GM13976 (cell line): ENCODE measurements around the gene FBXO3.
"Not testable (repeated sequence)": the region's sequence is repeated elsewhere in the genome, so short reads cannot be mapped to it uniquely, and the experiment has no call there.

Experiments used
- DNase-seq: peaks from one replicate; pipeline ENCODE4 v3.0.0; 2012; ENCODE audit warnings: low spot score
- CTCF ChIP-seq: IDR thresholded peaks from 2 replicates; pipeline ENCODE4 v1.5.1; 2012; ENCODE audit warnings: borderline replicate concordance, mild to moderate bottlenecking; ENCODE audit not compliant: insufficient read depth; ENCODE audit errors: extremely low read depth, missing control alignments, control extremely low read depth
- in situ Hi-C: fragments of 300-500 bp; cut with MboI; formaldehyde crosslinking; loops from one replicate; pipeline ENCODE4 v1.12.0; 2022; ENCODE audit warnings: low sequenced_read_pairs, mixed read lengths, inconsistent platforms; ENCODE audit not compliant: unreplicated experiment

FBXO3 gene

GRCh38 chr11:33731723-33732531 lies 42.4 kb downstream of the FBXO3 start:
- DNase-seq: no peak
- in situ Hi-C loops: no loop called here
- no peak for TF ChIP-seq CTCF

GRCh38 chr11:33730716-33731115 lies 43.6 kb downstream of the FBXO3 start:
- in situ Hi-C loops: no loop called here
- TF ChIP-seq CTCF: no peak
- no peak for DNase-seq

GRCh38 chr11:33729072-33729664 lies 45.2 kb downstream of the FBXO3 start:
- DNase-seq: not testable (repeated sequence)

GRCh38 chr11:33727539-33727938 lies 46.8 kb downstream of the FBXO3 start:
- DNase-seq, in situ Hi-C loops: not testable (repeated sequence)

More at GRCh38 chr11:33729072-33729664, 45.2 kb downstream of the FBXO3 start:
- in situ Hi-C loops: not testable (repeated sequence)

- in situ Hi-C loops: no loop called here
- no peak for TF ChIP-seq CTCF
- DNase-seq: no peak
Measured at GRCh38 chr11:33725496-33725895, 48.8 kb downstream of the FBXO3 start.

- no peak for DNase-seq
- in situ Hi-C loops: no loop called here
- no peak for TF ChIP-seq CTCF
Measured at GRCh38 chr11:33724644-33725035, 49.7 kb downstream of the FBXO3 start.

- no peak for DNase-seq
- in situ Hi-C loops: no loop called here
- TF ChIP-seq CTCF: no peak
Measured at GRCh38 chr11:33723238-33723881, 51.0 kb downstream of the FBXO3 start.
